ENCODE results near the gene CUL5. TPM values are rescaled to one million over a fixed set of nuclear protein-coding genes. Genes with fewer than 3 reads are reported as not detected.
"Not testable (repeated sequence)": the region's sequence is repeated elsewhere in the genome, so short reads cannot be mapped to it uniquely, and the experiment has no call there.

CUL5 gene
- total RNA-seq, 2 experiments from 2014 or later, result 18.8 to 39.7 TPM

GRCh38 chr11:108115500-108116140 is 106.9 kb downstream of the CUL5 start:
- BruUV-seq (replicated peaks), result no TSS peak

DNA sequence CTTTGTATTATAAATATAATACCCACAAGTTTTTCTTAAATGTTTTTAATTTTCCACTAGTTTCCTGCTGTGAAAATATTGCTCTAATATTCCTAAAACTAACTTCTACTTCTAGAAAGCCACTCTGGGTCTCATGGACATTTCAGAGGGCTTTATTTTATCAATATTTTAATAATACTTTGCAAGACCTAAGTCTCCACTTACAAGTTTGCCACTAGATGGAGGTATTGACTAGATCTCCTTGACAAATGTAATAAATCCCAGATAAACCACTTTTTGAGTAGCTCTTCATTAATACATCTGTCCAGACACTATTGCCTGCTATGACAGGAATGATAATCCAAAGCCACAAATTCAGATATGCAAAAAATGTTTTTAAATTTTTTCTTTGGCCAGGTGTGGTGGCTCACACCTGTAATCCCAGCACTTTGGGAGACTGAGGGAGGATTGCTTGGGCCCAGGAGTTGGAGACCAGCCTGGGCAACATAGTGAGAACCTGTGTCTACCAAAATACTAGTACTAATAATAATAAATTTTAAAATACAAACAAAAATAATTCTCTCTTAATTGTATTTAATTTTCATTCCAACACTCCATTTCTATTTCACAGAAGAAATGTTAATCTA is 109.2 kb downstream of the CUL5 start:
- no peak overlapping the region for H3K4me3 ChIP-seq (ENCODE audit: low read depth, low read length, poor library complexity, severe bottlenecking)
- peaks cover 15% of the 10 kb centered on the region for H3K4me1 ChIP-seq (ENCODE audit: insufficient read depth, low read length, poor library complexity, severe bottlenecking)
- no peaks in the 10 kb centered on the region for H3K9me2 ChIP-seq (ENCODE audit: insufficient read depth, low read length)
- CTCF ChIA-PET (ENCODE audit: unreplicated experiment), result interaction anchor here (1.4 kb wide), 1 partner anchor 118 kb away, joined by 3 read pairs; no protein-coding TSS in a partner anchor
- H4K20me1 ChIP-seq (ENCODE audit: insufficient read depth, low read length), result no peaks in the 10 kb centered on the region
- no peak overlapping the region for H2AFZ ChIP-seq (ENCODE audit: low read length)
- H3K4me2 ChIP-seq (ENCODE audit: low read length), result no peak overlapping the region
- H3K27ac ChIP-seq (ENCODE audit: low read depth, low read length, poor library complexity, severe bottlenecking), result no peak overlapping the region
- no TSS peak for BruUV-seq (replicated peaks)
- no peaks in the 10 kb centered on the region for H3K9me3 ChIP-seq (ENCODE audit: low read length)
- intact Hi-C loops (cut with micrococcal nuclease; ENCODE audit: unreplicated experiment), result loop anchor here (1.0 to 10.0 kb wide), 2 partner anchors 297 to 530 kb away; no protein-coding TSS in a partner anchor
- DNase-seq (ENCODE audit: low spot score), result peak; percentile 74
- no peaks in the 10 kb centered on the region for H3K36me3 ChIP-seq (ENCODE audit: insufficient read depth, low read length)
- POLR2A ChIA-PET, result interaction anchor here (0.6 to 1.2 kb wide), 4 partner anchors 47 to 119 kb away, joined by 3 to 4 read pairs (median 3); no protein-coding TSS in a partner anchor
- TF ChIP-seq EZH2phosphoT487 (IDR thresholded peaks at IDR 0.05; ENCODE audit: borderline replicate concordance, low read depth, low read length), result no peak
- TF ChIP-seq, protein P1, sequence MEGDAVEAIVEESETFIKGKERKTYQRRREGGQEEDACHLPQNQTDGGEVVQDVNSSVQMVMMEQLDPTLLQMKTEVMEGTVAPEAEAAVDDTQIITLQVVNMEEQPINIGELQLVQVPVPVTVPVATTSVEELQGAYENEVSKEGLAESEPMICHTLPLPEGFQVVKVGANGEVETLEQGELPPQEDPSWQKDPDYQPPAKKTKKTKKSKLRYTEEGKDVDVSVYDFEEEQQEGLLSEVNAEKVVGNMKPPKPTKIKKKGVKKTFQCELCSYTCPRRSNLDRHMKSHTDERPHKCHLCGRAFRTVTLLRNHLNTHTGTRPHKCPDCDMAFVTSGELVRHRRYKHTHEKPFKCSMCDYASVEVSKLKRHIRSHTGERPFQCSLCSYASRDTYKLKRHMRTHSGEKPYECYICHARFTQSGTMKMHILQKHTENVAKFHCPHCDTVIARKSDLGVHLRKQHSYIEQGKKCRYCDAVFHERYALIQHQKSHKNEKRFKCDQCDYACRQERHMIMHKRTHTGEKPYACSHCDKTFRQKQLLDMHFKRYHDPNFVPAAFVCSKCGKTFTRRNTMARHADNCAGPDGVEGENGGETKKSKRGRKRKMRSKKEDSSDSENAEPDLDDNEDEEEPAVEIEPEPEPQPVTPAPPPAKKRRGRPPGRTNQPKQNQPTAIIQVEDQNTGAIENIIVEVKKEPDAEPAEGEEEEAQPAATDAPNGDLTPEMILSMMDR (conservative IDR thresholded peaks at IDR 0.05; ENCODE audit: low read length), result peak; percentile 90
- H3K79me2 ChIP-seq (ENCODE audit: insufficient read depth, low read depth, low read length), result peaks cover 13% of the 10 kb centered on the region; the same call in 1 of the 2 replicates

More at GRCh38 chr11:108115500-108116140, 106.9 kb downstream of the CUL5 start:
- Histone ChIP-seq H3K27ac (ENCODE audit: low read depth, low read length, poor library complexity, severe bottlenecking) (no peak overlapping the region), H3K4me2 (ENCODE audit: low read length) (no peak overlapping the region), H3K79me2 (ENCODE audit: insufficient read depth, low read depth, low read length) (no peaks in the 10 kb centered on the region), H4K20me1 (ENCODE audit: insufficient read depth, low read length) (no peaks in the 10 kb centered on the region), H3K36me3 (ENCODE audit: insufficient read depth, low read length) (no peaks in the 10 kb centered on the region), H2AFZ (ENCODE audit: low read length) (no peak overlapping the region), H3K9me3 (ENCODE audit: low read length) (no peaks in the 10 kb centered on the region), H3K4me3 (ENCODE audit: low read depth, low read length, poor library complexity, severe bottlenecking) (no peak overlapping the region), H3K9me2 (ENCODE audit: insufficient read depth, low read length) (no peaks in the 10 kb centered on the region), H3K4me1 (ENCODE audit: insufficient read depth, low read length, poor library complexity, severe bottlenecking) (peaks cover under 1% of the 10 kb centered on the region)
- ChIA-PET POLR2A (interaction anchor here (1.0 kb wide), 1 partner anchor 16 kb away, joined by 3 read pairs; no protein-coding TSS in a partner anchor), CTCF (ENCODE audit: unreplicated experiment) (no interaction called here)
- DNase-seq (ENCODE audit: low spot score), result peak; percentile 9
- TF ChIP-seq EZH2phosphoT487 (IDR thresholded peaks at IDR 0.05; ENCODE audit: borderline replicate concordance, low read depth, low read length), result no peak
- TF ChIP-seq, protein P1 (conservative IDR thresholded peaks at IDR 0.05; ENCODE audit: low read length), result no peak
- intact Hi-C loops (cut with micrococcal nuclease; ENCODE audit: unreplicated experiment), result loop anchor here (10.0 kb wide), 1 partner anchor 299 kb away; no protein-coding TSS in a partner anchor

- BruUV-seq (replicated peaks); DNase-seq (ENCODE audit: low spot score); H3K9me3 ChIP-seq (ENCODE audit: low read length); H3K27ac ChIP-seq (ENCODE audit: low read depth, low read length, poor library complexity, severe bottlenecking); H3K36me3 ChIP-seq (ENCODE audit: insufficient read depth, low read length); H4K20me1 ChIP-seq (ENCODE audit: insufficient read depth, low read length); H3K9me2 ChIP-seq (ENCODE audit: insufficient read depth, low read length); CTCF ChIA-PET (ENCODE audit: unreplicated experiment): not testable (repeated sequence)
- Histone ChIP-seq H3K4me1 (ENCODE audit: insufficient read depth, low read length, poor library complexity, severe bottlenecking) (peaks cover 35% of the 10 kb centered on the region), H3K79me2 (ENCODE audit: insufficient read depth, low read depth, low read length) (peaks cover 36% of the 10 kb centered on the region), H3K4me3 (ENCODE audit: low read depth, low read length, poor library complexity, severe bottlenecking) (peak overlapping the region; percentile 78), H2AFZ (ENCODE audit: low read length) (peak overlapping the region; percentile 80), H3K4me2 (ENCODE audit: low read length) (peak overlapping the region; percentile 87)
- POLR2A ChIA-PET, result interaction anchor here (0.6 to 2.1 kb wide), 3 partner anchors 21 to 117 kb away, joined by 3 to 5 read pairs (median 4); no protein-coding TSS in a partner anchor
- intact Hi-C loops (cut with micrococcal nuclease; ENCODE audit: unreplicated experiment), result loop anchor here (1.0 to 5.0 kb wide), 6 partner anchors 101 to 541 kb away; partner anchors contain the start of genes C11orf65, CUL5, NPAT and SLC35F2
Observed at GRCh38 chr11:108120936-108121273, 112.2 kb downstream of the CUL5 start.
